ENCODE measurements around the gene SLC35F4. TPM values are rescaled to one million over a fixed set of nuclear protein-coding genes. Genes with fewer than 3 reads are reported as not detected.

Gene SLC35F4
- polyA plus RNA-seq, 1 donor (not counting 4 experiments of a cell fraction or from before 2014, with no cell fraction given): not detected

DNA sequence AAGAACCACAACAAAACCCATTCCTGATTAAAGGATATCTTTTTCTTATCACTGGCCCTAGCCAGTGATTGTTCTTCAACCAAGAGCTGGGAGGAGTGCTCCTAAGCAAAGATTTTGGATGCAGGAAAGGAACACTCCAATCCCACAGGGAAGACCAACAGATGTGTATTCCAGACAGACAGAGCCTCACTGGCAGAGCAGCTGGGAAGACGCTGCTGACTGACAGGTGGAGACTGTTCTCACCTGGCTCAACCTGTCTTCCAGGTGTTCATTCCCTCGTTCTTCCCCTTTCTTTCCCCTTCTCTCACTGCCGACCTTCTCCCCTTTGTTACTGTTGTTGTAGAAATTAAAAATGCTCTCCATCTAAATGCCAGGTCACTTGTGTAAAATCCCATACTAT lies 282.5 kb downstream of the SLC35F4 start:
- no peaks in the 10 kb centered on the region for H3K9me1 ChIP-seq (ENCODE audit: control insufficient read depth, extremely low read depth, insufficient read depth, low read length)
- H3K4me3 ChIP-seq (ENCODE audit: control insufficient read depth in 2 of 3, extremely low read depth in 1 of 3, insufficient read depth in 2 of 3, low read depth in 1 of 3, low read length in 3 of 3): no peak overlapping the region
- H3K9ac ChIP-seq (ENCODE audit: control insufficient read depth, extremely low read depth, insufficient read depth, low read length): no peak overlapping the region
- no peak overlapping the region for H3K4me2 ChIP-seq (ENCODE audit: control insufficient read depth, extremely low read depth, insufficient read depth, low read depth, low read length)
- H3K9me3 ChIP-seq (ENCODE audit: control insufficient read depth, low read depth, low read length): no peaks in the 10 kb centered on the region
- H3K4me1 ChIP-seq (ENCODE audit: control insufficient read depth, extremely low read depth, insufficient read depth, low read length): no peaks in the 10 kb centered on the region
- DNase-seq (ENCODE audit: low read depth, low spot score) (no peak), FAIRE-seq (no peak)
- no peaks in the 10 kb centered on the region for H3K79me2 ChIP-seq (ENCODE audit: control insufficient read depth, insufficient read depth, low read length)
- dilution Hi-C loops (cut with MboI; ENCODE audit: extremely low pct_ligation_motif_present, low sequenced_read_pairs): no loop called here
- no peaks in the 10 kb centered on the region for H3K36me3 ChIP-seq (ENCODE audit: control insufficient read depth in 2 of 2, extremely low read depth in 1 of 2, insufficient read depth in 2 of 2, low read length in 2 of 2)
- no peaks in the 10 kb centered on the region for H3K27me3 ChIP-seq (ENCODE audit: control insufficient read depth, extremely low read depth, insufficient read depth, low read length)
- H2AFZ ChIP-seq (ENCODE audit: control insufficient read depth, low read length): no peak overlapping the region
- H3K27ac ChIP-seq (ENCODE audit: control insufficient read depth, insufficient read depth, low read length): no peak overlapping the region
- TF ChIP-seq, protein P1, sequence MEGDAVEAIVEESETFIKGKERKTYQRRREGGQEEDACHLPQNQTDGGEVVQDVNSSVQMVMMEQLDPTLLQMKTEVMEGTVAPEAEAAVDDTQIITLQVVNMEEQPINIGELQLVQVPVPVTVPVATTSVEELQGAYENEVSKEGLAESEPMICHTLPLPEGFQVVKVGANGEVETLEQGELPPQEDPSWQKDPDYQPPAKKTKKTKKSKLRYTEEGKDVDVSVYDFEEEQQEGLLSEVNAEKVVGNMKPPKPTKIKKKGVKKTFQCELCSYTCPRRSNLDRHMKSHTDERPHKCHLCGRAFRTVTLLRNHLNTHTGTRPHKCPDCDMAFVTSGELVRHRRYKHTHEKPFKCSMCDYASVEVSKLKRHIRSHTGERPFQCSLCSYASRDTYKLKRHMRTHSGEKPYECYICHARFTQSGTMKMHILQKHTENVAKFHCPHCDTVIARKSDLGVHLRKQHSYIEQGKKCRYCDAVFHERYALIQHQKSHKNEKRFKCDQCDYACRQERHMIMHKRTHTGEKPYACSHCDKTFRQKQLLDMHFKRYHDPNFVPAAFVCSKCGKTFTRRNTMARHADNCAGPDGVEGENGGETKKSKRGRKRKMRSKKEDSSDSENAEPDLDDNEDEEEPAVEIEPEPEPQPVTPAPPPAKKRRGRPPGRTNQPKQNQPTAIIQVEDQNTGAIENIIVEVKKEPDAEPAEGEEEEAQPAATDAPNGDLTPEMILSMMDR (optimal IDR thresholded peaks at IDR 0.05 in 1 of 3, IDR thresholded peaks at IDR 0.05 in 1 of 3, conservative IDR thresholded peaks at IDR 0.05 in 1 of 3; ENCODE audit: extremely low read depth in 1 of 3, insufficient read depth in 2 of 3, low read length in 3 of 3): no peak
- TF ChIP-seq EZH2 (IDR thresholded peaks at IDR 0.05; ENCODE audit: low read length): no peak
- no peaks in the 10 kb centered on the region for H4K20me1 ChIP-seq (ENCODE audit: control insufficient read depth, extremely low read depth, insufficient read depth, low read length)

DNA sequence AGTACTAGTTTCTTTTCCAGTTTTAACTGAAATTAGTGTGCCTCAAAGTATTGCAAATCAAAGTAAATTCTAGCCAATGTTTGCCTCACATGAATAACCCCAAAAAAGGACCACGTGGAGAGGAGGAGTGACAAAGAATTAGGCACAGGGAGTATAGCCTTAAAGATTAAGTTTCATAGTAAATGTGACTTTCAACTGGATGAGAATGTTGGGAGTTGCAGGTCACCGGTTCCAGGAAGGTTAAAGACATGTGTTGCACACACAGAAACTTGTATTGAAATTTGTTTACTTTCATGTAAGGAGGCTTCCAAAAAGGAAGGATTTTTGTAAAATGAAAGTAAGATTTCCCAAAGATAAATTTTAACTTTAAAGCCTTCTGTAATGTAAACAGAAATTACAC lies 283.1 kb downstream of the SLC35F4 start:
- no peak overlapping the region for H3K4me3 ChIP-seq (ENCODE audit: control insufficient read depth in 2 of 3, extremely low read depth in 1 of 3, insufficient read depth in 2 of 3, low read depth in 1 of 3, low read length in 3 of 3)
- H3K27ac ChIP-seq (ENCODE audit: control insufficient read depth, insufficient read depth, low read length): no peak overlapping the region
- TF ChIP-seq, protein P1 (optimal IDR thresholded peaks at IDR 0.05 in 1 of 3, IDR thresholded peaks at IDR 0.05 in 1 of 3, conservative IDR thresholded peaks at IDR 0.05 in 1 of 3; ENCODE audit: extremely low read depth in 1 of 3, insufficient read depth in 2 of 3, low read length in 3 of 3): no peak
- TF ChIP-seq EZH2 (IDR thresholded peaks at IDR 0.05; ENCODE audit: low read length): no peak
- no peak for DNase-seq (ENCODE audit: low read depth, low spot score)
- no peaks in the 10 kb centered on the region for H3K9me3 ChIP-seq (ENCODE audit: control insufficient read depth, low read depth, low read length)
- no peaks in the 10 kb centered on the region for H3K79me2 ChIP-seq (ENCODE audit: control insufficient read depth, insufficient read depth, low read length)
- no peak overlapping the region for H3K4me2 ChIP-seq (ENCODE audit: control insufficient read depth, extremely low read depth, insufficient read depth, low read depth, low read length)
- dilution Hi-C loops (cut with MboI; ENCODE audit: extremely low pct_ligation_motif_present, low sequenced_read_pairs): no loop called here
- H3K4me1 ChIP-seq (ENCODE audit: control insufficient read depth, extremely low read depth, insufficient read depth, low read length): no peaks in the 10 kb centered on the region
- FAIRE-seq: no peak
- H3K27me3 ChIP-seq (ENCODE audit: control insufficient read depth, extremely low read depth, insufficient read depth, low read length): no peaks in the 10 kb centered on the region
- H3K9me1 ChIP-seq (ENCODE audit: control insufficient read depth, extremely low read depth, insufficient read depth, low read length): no peaks in the 10 kb centered on the region
- H2AFZ ChIP-seq (ENCODE audit: control insufficient read depth, low read length): no peak overlapping the region
- no peaks in the 10 kb centered on the region for H3K36me3 ChIP-seq (ENCODE audit: control insufficient read depth in 2 of 2, extremely low read depth in 1 of 2, insufficient read depth in 2 of 2, low read length in 2 of 2)
- no peaks in the 10 kb centered on the region for H4K20me1 ChIP-seq (ENCODE audit: control insufficient read depth, extremely low read depth, insufficient read depth, low read length)
- H3K9ac ChIP-seq (ENCODE audit: control insufficient read depth, extremely low read depth, insufficient read depth, low read length): no peak overlapping the region
